GM12874 (cell line): ENCODE results near the gene HNRNPF.
A peak's percentile ranks its signal among the peaks of the same experiment; 100 is the strongest.

ENCODE experiments used
- CTCF ChIP-seq: IDR thresholded peaks from 2 replicates; pipeline ENCODE4 v1.5.1; 2011; ENCODE audit warnings: low read depth, mild to moderate bottlenecking, control low read depth, low read length, moderate library complexity; ENCODE audit not compliant: insufficient read depth

Gene HNRNPF

GRCh38 chr10:43383204-43383971, 25.6 kb downstream of the HNRNPF start:
- TF ChIP-seq CTCF, result no peak

GRCh38 chr10:43380610-43381222, 28.3 kb downstream of the HNRNPF start:
- TF ChIP-seq CTCF, result peak; percentile 9; the same call in 1 of the 2 replicates

DNA sequence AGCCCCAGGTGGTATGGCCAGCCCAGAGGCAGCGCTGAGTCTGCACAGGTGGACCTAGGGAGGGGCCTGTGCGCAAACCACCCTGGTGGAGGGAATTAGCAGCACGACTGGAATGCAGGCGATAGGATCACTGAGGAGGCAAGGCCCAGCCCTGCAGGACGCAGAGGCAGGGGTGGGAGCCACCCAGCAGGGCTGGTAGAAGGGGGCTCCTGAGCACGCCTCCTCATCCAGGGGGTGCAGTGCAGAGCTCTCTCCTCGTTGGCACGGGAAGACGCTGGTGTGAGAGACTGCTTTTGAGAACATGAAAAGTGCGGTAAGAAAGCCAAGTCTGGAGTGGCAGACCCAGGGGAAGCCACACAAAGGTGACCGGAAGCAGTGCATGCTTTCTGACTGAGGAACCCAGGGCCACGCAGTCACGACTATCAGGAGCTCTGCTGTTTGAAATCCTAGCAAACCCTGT, 31.5 kb downstream of the HNRNPF start:
- TF ChIP-seq CTCF, result no peak

DNA sequence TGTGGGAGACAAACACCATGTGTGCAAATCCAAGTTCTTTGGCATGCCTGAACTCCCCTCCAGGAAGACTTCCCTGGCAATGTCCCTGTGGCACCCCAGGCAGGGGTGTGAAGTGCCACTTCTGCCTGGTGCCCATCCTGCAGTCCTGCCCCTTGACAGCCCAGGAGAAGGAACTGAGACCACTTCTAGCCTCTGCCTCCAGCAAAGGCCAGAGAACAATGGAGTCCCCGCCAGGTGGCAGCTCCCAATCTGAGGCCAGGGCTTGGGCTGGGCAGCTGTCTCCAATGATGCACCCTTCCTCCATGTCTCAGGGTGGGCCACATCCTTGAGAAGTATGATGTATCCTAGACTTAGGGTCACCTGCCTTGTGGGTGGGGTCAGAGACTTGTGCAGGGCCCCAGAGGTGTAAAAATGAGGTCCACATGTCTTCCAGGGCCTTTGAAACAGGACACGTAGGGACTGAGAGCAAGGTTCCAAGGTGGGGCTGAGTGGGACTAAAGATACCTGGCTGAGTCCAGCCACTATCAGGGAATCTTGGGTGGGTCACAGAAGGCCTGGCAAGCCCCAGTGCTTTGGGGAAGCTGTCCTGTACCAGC, 32.1 kb downstream of the HNRNPF start:
- TF ChIP-seq CTCF, result 0 out of 2 replicates have a peak, but pooled peaks have one; percentile 23

GRCh38 chr10:43376046-43376635, 32.8 kb downstream of the HNRNPF start:
- TF ChIP-seq CTCF, result no peak

DNA sequence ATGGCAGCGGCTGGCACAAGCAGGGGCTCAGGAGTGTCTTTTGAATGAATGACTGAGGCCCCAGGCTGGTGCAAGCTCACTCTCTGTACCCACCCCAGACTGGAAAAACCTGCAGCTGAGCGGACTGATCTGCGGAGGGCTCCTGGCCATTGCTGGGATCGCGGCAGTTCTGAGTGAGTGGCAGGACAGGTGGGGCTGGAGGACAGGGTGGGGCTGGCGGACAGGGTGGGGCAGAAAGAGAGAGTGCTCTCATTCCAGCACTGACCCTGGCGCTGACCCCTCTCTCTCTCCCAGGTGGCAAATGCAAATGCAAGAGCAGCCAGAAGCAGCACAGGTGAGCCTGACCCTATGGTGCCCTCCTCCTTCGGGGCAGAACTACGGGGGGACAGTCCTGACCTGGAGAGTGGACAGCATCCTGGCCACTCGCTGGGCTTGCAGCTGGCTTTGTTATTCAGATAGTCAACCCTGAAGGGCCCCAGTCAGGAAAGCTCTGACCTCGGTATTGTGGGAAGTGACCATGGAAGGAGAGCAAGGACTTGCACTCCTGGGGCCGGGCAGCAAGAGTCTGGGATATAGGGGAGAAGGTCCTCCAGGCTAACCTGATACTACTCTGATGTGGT, 33.5 kb downstream of the HNRNPF start:
- TF ChIP-seq CTCF, result no peak

DNA sequence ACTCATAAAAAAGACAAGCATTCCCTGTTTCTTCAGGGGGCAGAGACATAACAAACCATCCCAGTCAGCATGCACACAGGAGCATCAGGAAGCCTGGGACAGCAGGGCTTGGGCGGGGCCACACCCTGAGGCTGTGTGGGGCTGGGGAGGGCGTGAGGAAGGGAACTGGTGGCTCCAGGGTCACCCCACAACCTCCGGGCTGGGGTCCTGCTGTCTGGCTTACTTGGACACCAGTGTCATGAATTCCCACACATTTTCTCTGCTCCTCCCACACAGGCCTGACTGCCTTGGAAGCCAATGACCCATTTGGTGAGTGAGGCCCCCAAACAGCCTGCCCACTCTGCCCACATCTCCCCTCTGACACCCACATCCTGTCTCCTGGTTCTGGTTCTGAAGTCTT, 34.8 kb downstream of the HNRNPF start:
- no peak for TF ChIP-seq CTCF
